ENCODE measurements around the gene NCAM1. TPM values are rescaled to one million over a fixed set of nuclear protein-coding genes. Genes with fewer than 3 reads are reported as not detected.

Gene NCAM1
- total RNA-seq, 1 experiment from 2014 or later: 0.75 TPM

DNA sequence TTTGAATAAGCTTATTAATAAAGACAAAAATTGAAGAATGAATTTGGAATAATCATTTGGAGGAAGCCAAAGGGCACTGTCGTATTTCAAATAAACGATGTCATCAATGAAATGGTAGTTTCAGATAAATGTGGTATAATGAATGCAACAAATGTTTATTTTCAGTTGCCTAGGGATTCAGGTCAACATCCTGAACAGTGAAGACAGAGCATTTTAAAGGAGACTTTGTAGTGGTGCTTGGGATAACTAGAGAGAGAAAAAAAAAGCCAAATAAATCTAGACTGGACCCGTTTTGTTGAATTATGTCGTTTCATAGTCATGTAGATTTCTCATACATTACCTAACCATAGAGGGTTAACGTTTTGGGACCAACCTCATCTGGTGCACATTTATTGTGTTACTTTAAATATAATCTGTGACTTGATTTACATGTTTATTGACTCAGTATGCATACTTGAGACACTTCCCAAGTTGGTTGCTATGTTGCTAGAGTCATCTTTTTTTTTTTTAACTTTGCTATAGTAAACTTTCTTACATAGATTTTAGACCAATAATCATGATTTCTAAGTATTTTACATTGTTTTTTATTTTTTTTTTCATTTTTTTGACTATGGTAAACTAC lies 111.1 kb downstream of the NCAM1 start:
- Histone ChIP-seq H3K9me3 (ENCODE audit: low read length) (no peaks in the 10 kb centered on the region), H3K9me2 (replicated peaks; ENCODE audit: insufficient read depth, low read length) (no peaks in the 10 kb centered on the region), H3K79me2 (ENCODE audit: low read length) (no peaks in the 10 kb centered on the region), H3K27ac (ENCODE audit: low read length) (no peak overlapping the region), H3K27me3 (ENCODE audit: low read length) (no peaks in the 10 kb centered on the region), H3K4me1 (ENCODE audit: low read length) (no peaks in the 10 kb centered on the region), H3K36me3 (ENCODE audit: insufficient read depth, low read length) (no peaks in the 10 kb centered on the region), H3K4me3 (ENCODE audit: low read length) (no peak overlapping the region), H3K9ac (ENCODE audit: low read length) (no peak overlapping the region), H3K4me2 (ENCODE audit: low read depth, low read length, poor library complexity, severe bottlenecking) (no peak overlapping the region), H2AFZ (ENCODE audit: low read length) (no peak overlapping the region), H4K20me1 (ENCODE audit: insufficient read depth, low read depth, low read length) (no peaks in the 10 kb centered on the region)
- DNase-seq: no peak

DNA sequence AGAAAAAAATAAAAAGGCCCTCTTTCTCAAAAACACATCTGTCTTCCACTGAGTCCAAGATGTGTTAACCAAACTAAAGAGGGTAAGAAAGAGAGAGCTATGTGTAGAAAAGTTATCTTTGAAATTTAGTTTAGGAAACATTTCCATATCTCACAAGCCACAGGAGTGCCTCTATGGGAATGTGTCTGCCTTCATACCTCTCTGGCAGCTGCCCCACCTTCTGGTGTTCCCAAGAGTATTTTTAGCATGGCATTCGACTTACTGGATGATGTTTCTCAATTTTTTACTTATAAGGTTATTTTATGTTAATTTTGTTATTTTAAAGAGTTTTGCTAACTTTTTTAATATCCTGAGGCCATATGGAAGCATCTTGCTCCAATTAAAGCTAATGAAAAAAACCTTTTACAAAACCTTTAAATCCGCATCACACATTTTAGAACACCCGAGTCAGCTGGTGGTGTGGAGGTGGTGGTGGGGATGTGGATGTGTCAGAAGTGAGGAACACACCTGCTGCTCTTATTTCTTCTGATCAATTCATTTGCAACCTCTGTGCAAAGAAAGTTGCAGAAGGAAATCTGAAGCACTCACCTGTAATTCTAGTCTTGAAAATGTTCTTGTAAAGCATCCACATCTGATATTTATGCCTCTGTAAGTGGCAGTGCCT lies 112.2 kb downstream of the NCAM1 start:
- no peak overlapping the region for H2AFZ ChIP-seq (ENCODE audit: low read length)
- no peaks in the 10 kb centered on the region for H3K27me3 ChIP-seq (ENCODE audit: low read length)
- H3K4me1 ChIP-seq (ENCODE audit: low read length): no peaks in the 10 kb centered on the region
- H4K20me1 ChIP-seq (ENCODE audit: insufficient read depth, low read depth, low read length): no peaks in the 10 kb centered on the region
- H3K9me2 ChIP-seq (replicated peaks; ENCODE audit: insufficient read depth, low read length): no peaks in the 10 kb centered on the region
- no peak for DNase-seq
- no peak overlapping the region for H3K9ac ChIP-seq (ENCODE audit: low read length)
- H3K9me3 ChIP-seq (ENCODE audit: low read length): no peaks in the 10 kb centered on the region
- no peak overlapping the region for H3K4me3 ChIP-seq (ENCODE audit: low read length)
- H3K4me2 ChIP-seq (ENCODE audit: low read depth, low read length, poor library complexity, severe bottlenecking): no peak overlapping the region
- H3K79me2 ChIP-seq (ENCODE audit: low read length): no peaks in the 10 kb centered on the region
- H3K27ac ChIP-seq (ENCODE audit: low read length): no peak overlapping the region
- H3K36me3 ChIP-seq (ENCODE audit: insufficient read depth, low read length): no peaks in the 10 kb centered on the region

DNA sequence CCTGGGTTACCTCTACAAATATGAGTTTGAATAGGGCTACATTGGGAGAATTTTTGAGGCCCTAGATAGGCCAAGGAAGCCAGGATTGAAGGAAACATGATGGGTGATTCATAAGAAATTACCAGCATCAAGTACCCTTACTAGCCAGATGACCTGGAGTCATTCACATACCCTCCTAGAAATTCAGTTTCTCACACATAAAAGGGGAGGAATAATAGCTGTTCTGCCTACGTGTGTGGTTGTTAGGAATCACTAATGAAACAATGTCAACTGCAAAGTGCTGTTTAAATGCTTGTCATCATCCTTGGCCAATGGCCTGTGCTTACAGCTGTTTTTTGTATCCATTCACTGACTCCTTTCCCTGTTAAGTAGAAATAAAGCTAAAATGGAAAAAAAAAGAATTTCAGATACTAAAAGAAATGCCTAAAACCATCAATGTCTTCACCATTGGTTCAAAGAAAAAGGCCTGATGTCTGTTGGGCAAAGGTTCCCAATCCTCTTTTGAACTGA lies 114.4 kb downstream of the NCAM1 start:
- Histone ChIP-seq H3K27me3 (ENCODE audit: low read length) (no peaks in the 10 kb centered on the region), H3K36me3 (ENCODE audit: insufficient read depth, low read length) (no peaks in the 10 kb centered on the region), H3K9me2 (replicated peaks; ENCODE audit: insufficient read depth, low read length) (no peaks in the 10 kb centered on the region), H4K20me1 (ENCODE audit: insufficient read depth, low read depth, low read length) (no peaks in the 10 kb centered on the region), H3K27ac (ENCODE audit: low read length) (no peak overlapping the region), H3K9me3 (ENCODE audit: low read length) (no peaks in the 10 kb centered on the region), H3K9ac (ENCODE audit: low read length) (no peak overlapping the region), H3K79me2 (ENCODE audit: low read length) (no peaks in the 10 kb centered on the region), H3K4me2 (ENCODE audit: low read depth, low read length, poor library complexity, severe bottlenecking) (no peak overlapping the region), H3K4me3 (ENCODE audit: low read length) (no peak overlapping the region), H2AFZ (ENCODE audit: low read length) (no peak overlapping the region), H3K4me1 (ENCODE audit: low read length) (no peaks in the 10 kb centered on the region)
- DNase-seq: no peak

DNA sequence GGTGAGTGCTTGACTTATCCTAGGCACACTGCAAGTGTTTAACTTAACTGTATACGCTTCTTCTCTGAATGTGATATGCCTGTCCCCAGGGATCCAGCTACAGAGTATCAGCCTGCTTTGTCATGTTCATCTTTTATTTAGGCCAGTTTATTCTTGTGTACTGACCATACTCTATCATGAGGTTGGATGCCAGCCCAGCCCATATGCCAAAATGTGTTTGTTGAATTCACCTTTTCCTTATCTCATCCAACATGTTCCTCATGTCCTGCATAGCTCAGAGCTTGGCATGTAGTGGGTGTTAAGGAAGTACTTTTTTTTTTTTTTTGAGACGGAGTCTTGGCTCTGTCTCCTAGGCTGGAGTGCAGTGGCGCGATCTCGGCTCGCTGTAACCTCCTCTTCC lies 116.2 kb downstream of the NCAM1 start:
- Histone ChIP-seq H3K9me2 (replicated peaks; ENCODE audit: insufficient read depth, low read length) (no peaks in the 10 kb centered on the region), H4K20me1 (ENCODE audit: insufficient read depth, low read depth, low read length) (no peaks in the 10 kb centered on the region), H3K4me1 (ENCODE audit: low read length) (no peaks in the 10 kb centered on the region), H3K9ac (ENCODE audit: low read length) (no peak overlapping the region), H3K79me2 (ENCODE audit: low read length) (no peaks in the 10 kb centered on the region), H3K4me2 (ENCODE audit: low read depth, low read length, poor library complexity, severe bottlenecking) (no peak overlapping the region), H3K36me3 (ENCODE audit: insufficient read depth, low read length) (no peaks in the 10 kb centered on the region), H2AFZ (ENCODE audit: low read length) (no peak overlapping the region), H3K9me3 (ENCODE audit: low read length) (no peaks in the 10 kb centered on the region), H3K27me3 (ENCODE audit: low read length) (no peaks in the 10 kb centered on the region), H3K27ac (ENCODE audit: low read length) (no peak overlapping the region), H3K4me3 (ENCODE audit: low read length) (no peak overlapping the region)
- DNase-seq: no peak

DNA sequence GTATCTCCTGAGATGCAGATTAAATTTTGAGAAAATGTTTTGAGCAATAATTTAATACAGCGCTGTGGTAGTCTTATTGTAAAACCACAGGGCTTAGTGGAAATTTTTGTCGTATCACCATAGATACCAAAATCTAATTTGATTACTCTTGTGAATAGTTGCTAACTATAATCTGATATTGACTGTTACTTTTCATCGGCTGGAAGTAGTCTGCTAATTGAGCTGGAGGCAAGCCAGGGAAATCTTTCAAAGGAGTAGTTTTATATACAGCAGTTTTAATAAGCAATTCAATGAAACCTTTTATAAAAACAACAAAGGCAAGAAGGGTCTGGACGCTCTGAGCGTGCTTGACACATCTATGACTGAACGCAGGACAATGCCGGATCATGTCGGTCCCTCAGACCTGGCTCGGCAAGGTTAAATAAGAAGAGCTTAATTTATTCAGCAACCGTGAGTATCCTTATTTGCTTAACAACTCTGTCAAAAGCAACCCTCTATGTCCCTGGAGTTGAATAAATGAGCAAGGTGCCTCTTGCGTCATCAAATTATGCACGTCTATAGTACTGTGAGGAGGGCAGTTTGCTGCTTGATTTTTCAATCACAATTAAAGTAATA lies 121.2 kb downstream of the NCAM1 start:
- Histone ChIP-seq H3K4me1 (ENCODE audit: low read length) (no peaks in the 10 kb centered on the region), H3K9ac (ENCODE audit: low read length) (no peak overlapping the region), H2AFZ (ENCODE audit: low read length) (no peak overlapping the region), H3K27ac (ENCODE audit: low read length) (no peak overlapping the region), H3K9me3 (ENCODE audit: low read length) (no peaks in the 10 kb centered on the region), H3K4me3 (ENCODE audit: low read length) (no peak overlapping the region), H3K36me3 (ENCODE audit: insufficient read depth, low read length) (no peaks in the 10 kb centered on the region), H3K4me2 (ENCODE audit: low read depth, low read length, poor library complexity, severe bottlenecking) (no peak overlapping the region), H4K20me1 (ENCODE audit: insufficient read depth, low read depth, low read length) (no peaks in the 10 kb centered on the region), H3K79me2 (ENCODE audit: low read length) (no peaks in the 10 kb centered on the region), H3K9me2 (replicated peaks; ENCODE audit: insufficient read depth, low read length) (no peaks in the 10 kb centered on the region), H3K27me3 (ENCODE audit: low read length) (no peaks in the 10 kb centered on the region)
- no peak for DNase-seq

DNA sequence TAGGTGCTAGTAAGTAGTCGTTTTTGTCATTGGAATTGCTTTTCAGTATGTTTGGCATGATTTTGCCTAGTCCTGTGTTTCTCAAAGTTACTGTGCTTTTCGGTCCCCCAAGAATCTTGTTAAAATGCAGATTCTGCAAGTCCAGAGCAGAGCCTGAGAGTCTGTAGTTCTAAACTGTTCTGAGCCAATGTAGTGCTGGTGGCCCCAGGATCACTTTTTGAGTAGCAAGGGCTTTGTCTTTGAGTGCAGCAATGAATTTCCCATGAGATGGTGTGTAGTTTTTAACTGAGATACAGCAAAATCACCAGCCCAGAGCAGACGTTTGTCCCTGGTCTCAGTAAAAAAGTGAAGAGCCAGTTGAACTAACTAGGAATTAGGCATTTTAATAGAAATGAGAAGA lies 122.4 kb downstream of the NCAM1 start:
- no peak overlapping the region for H3K9ac ChIP-seq (ENCODE audit: low read length)
- no peaks in the 10 kb centered on the region for H4K20me1 ChIP-seq (ENCODE audit: insufficient read depth, low read depth, low read length)
- H3K27ac ChIP-seq (ENCODE audit: low read length): no peak overlapping the region
- H3K9me3 ChIP-seq (ENCODE audit: low read length): no peaks in the 10 kb centered on the region
- no peak for DNase-seq
- no peak overlapping the region for H2AFZ ChIP-seq (ENCODE audit: low read length)
- no peaks in the 10 kb centered on the region for H3K79me2 ChIP-seq (ENCODE audit: low read length)
- no peaks in the 10 kb centered on the region for H3K27me3 ChIP-seq (ENCODE audit: low read length)
- no peaks in the 10 kb centered on the region for H3K9me2 ChIP-seq (replicated peaks; ENCODE audit: insufficient read depth, low read length)
- no peak overlapping the region for H3K4me2 ChIP-seq (ENCODE audit: low read depth, low read length, poor library complexity, severe bottlenecking)
- H3K4me1 ChIP-seq (ENCODE audit: low read length): no peaks in the 10 kb centered on the region
- no peaks in the 10 kb centered on the region for H3K36me3 ChIP-seq (ENCODE audit: insufficient read depth, low read length)
- H3K4me3 ChIP-seq (ENCODE audit: low read length): no peak overlapping the region

DNA sequence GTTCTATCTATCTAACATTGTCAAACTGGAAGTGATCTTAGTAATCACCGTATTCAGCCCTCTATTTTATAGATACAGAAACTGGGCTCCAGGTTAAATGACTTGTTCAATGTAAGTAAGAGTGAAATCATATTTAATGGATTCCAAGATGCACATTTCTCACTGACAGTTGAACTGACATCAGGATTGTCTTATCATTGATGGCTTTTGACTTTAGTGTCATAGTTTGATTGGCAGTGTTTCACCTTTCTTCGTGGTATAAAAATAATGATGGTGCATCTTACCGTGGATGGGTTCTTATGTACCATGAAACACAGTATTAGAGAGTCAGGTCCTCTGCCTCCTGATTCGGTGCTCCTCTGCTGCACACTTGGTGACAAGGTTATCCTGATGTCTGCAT lies 123.1 kb downstream of the NCAM1 start:
- H4K20me1 ChIP-seq (ENCODE audit: insufficient read depth, low read depth, low read length): no peaks in the 10 kb centered on the region
- no peak overlapping the region for H3K27ac ChIP-seq (ENCODE audit: low read length)
- H2AFZ ChIP-seq (ENCODE audit: low read length): no peak overlapping the region
- no peak overlapping the region for H3K4me3 ChIP-seq (ENCODE audit: low read length)
- H3K79me2 ChIP-seq (ENCODE audit: low read length): no peaks in the 10 kb centered on the region
- DNase-seq: no peak
- H3K4me2 ChIP-seq (ENCODE audit: low read depth, low read length, poor library complexity, severe bottlenecking): no peak overlapping the region
- H3K9me2 ChIP-seq (replicated peaks; ENCODE audit: insufficient read depth, low read length): no peaks in the 10 kb centered on the region
- H3K36me3 ChIP-seq (ENCODE audit: insufficient read depth, low read length): no peaks in the 10 kb centered on the region
- no peaks in the 10 kb centered on the region for H3K27me3 ChIP-seq (ENCODE audit: low read length)
- H3K9ac ChIP-seq (ENCODE audit: low read length): no peak overlapping the region
- no peaks in the 10 kb centered on the region for H3K4me1 ChIP-seq (ENCODE audit: low read length)
- H3K9me3 ChIP-seq (ENCODE audit: low read length): no peaks in the 10 kb centered on the region

DNA sequence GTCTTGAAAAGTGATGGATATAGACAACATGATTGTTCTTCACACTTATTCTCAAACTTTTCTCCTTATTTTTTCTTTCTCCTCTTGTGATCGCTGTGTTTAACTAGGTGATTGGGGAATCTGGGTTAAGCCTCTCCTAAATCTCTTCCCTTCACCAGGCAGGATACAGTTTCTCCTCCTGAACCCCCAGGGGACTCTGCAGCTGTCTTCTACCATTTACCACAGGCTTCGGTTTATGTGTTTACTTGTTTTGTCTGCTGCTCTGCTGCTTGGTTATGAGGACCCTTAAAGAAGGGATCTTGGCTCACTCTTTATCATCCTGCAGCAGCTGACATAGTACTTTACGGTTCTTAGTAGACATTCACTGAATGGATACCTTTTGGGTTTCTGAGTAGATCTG lies 124.2 kb downstream of the NCAM1 start:
- H3K9ac ChIP-seq (ENCODE audit: low read length): no peak overlapping the region
- no peak overlapping the region for H3K4me2 ChIP-seq (ENCODE audit: low read depth, low read length, poor library complexity, severe bottlenecking)
- no peaks in the 10 kb centered on the region for H3K79me2 ChIP-seq (ENCODE audit: low read length)
- H2AFZ ChIP-seq (ENCODE audit: low read length): no peak overlapping the region
- H3K9me2 ChIP-seq (replicated peaks; ENCODE audit: insufficient read depth, low read length): no peaks in the 10 kb centered on the region
- DNase-seq: no peak
- no peak overlapping the region for H3K4me3 ChIP-seq (ENCODE audit: low read length)
- H4K20me1 ChIP-seq (ENCODE audit: insufficient read depth, low read depth, low read length): no peaks in the 10 kb centered on the region
- H3K27me3 ChIP-seq (ENCODE audit: low read length): no peaks in the 10 kb centered on the region
- no peaks in the 10 kb centered on the region for H3K4me1 ChIP-seq (ENCODE audit: low read length)
- no peak overlapping the region for H3K27ac ChIP-seq (ENCODE audit: low read length)
- no peaks in the 10 kb centered on the region for H3K36me3 ChIP-seq (ENCODE audit: insufficient read depth, low read length)
- no peaks in the 10 kb centered on the region for H3K9me3 ChIP-seq (ENCODE audit: low read length)
